ENCODE results near the gene NPIPB4. TPM values are rescaled to one million over a fixed set of nuclear protein-coding genes. Genes with fewer than 3 reads are reported as not detected.
"Not testable (repeated sequence)": the region's sequence is repeated elsewhere in the genome, so short reads cannot be mapped to it uniquely, and the experiment has no call there.

NPIPB4 gene
- total RNA-seq (2011; cell fraction: chromatin; rRNA removed; ENCODE audit: low replicate concordance): 373 and 1,038 TPM in 2 replicates
- 171 and 261 TPM in 2 replicates for total RNA-seq (2011; cell fraction: nucleolus; rRNA removed)
- 395 and 684 TPM in 2 replicates for total RNA-seq (2011; cell fraction: nucleoplasm; rRNA removed)
- total RNA-seq (2014; rRNA removed) (9.1 and 11.6 TPM in 2 replicates), total RNA-seq (2014; rRNA removed; fragmentation: Illumina TruSeq; extraction: Trizol) (50.7 and 55.1 TPM in 2 replicates), total RNA-seq (2015; rRNA removed; fragmentation: Illumina TruSeq; extraction: Trizol) (41.3 and 45.2 TPM in 2 replicates), total RNA-seq (2021) (77.3 and 78.6 TPM in 2 replicates), polyA plus RNA-seq (2011; rRNA removed) (35.6 and 37.6 TPM in 2 replicates), polyA plus RNA-seq (2014; fragmentation: Illumina TruSeq; extraction: Trizol) (36.4 and 42.2 TPM in 2 replicates), polyA plus RNA-seq (2014; fragmentation: Nextera tagmentation; extraction: Ambion mirVana) (1 to 10 TPM; 2.4 to 3.2 TPM), polyA plus RNA-seq (2014; rRNA removed) (39.8 and 50.9 TPM in 2 replicates), polyA minus RNA-seq (2011; rRNA and poly(A)+ RNA removed) (101 and 102 TPM in 2 replicates), Bru-seq, nascent RNA (percentile 57 among the genes with signal in this experiment), BruChase-seq, experiment 1, labeled RNA remaining after a 2-hour chase (percentile 68 among the genes with signal in this experiment), BruChase-seq, experiment 2, labeled RNA remaining after a 6-hour chase (percentile 72 among the genes with signal in this experiment)
- polyA plus RNA-seq (2011; cell fraction: cytosol; rRNA removed): 6.8 and 14.5 TPM in 2 replicates
- 112 and 119 TPM in 2 replicates for polyA plus RNA-seq (2011; cell fraction: nucleus; rRNA removed)
- polyA plus RNA-seq (2012): 40.1 and 42.8 TPM in 2 replicates
- polyA minus RNA-seq (2011; cell fraction: cytosol; rRNA and poly(A)+ RNA removed): 25.8 and 29.8 TPM in 2 replicates
- polyA minus RNA-seq (2011; cell fraction: nucleus; rRNA and poly(A)+ RNA removed): 96.1 and 113 TPM in 2 replicates
- long read RNA-seq, experiment 1, partial matches to known transcripts: 0 of 11 reads
- long read RNA-seq, experiment 1, other reads (novel, unspliced or antisense): 11 of 11 reads
- long read RNA-seq, experiment 2, partial matches to known transcripts: 2 of 12 reads
- long read RNA-seq, experiment 2, other reads (novel, unspliced or antisense): 10 of 12 reads
- long read RNA-seq, experiment 3: 0 reads

DNA sequence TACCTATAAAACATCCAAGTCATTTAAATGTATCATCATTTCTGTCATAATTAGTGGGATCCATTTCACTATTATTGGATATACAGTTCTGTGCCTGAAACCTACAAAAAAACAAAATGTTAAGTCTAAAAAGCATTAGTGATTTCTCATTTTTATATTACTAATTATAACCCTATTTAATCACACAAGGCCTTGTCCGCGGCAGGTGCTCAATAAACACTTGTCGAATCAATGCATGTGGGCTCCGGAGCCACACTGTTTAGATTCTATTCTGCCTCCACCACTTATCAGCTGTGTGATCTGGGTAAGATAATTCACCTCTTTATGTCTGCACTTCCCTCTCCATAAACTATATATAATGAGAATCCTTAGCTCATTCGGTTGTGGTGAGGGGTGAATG, at the start of gene NPIPB4:
NPIPB4 (minus strand) TSS at position 101 of the 400 bp plus-strand sequence. CDS start 378 bp downstream, outside the sequence.
- in situ Hi-C loops (cut with MboI): loop anchor here (25.0 kb wide), 1 partner anchor 520 kb away; no protein-coding TSS in a partner anchor
- H3K79me2 ChIP-seq (ENCODE audit: control insufficient read depth, insufficient read depth, low read length); H3K4me3 ChIP-seq; H3K9me3 ChIP-seq (replicated peaks; ENCODE audit: control insufficient read depth, insufficient read depth, low read depth, low read length); H3K9ac ChIP-seq (ENCODE audit: insufficient read depth in 1 of 2, low read depth in 2 of 2, low read length in 2 of 2); FAIRE-seq; H3K4me2 ChIP-seq (ENCODE audit: insufficient read depth, low read length); H3K9me1 ChIP-seq (ENCODE audit: control insufficient read depth, insufficient read depth, low read length); BruUV-seq (replicated peaks); CTCF ChIA-PET (ENCODE audit: low intra/inter-chr PET ratio); H3K36me3 ChIP-seq (ENCODE audit: control insufficient read depth, insufficient read depth, low read length); H4K20me1 ChIP-seq (replicated peaks; ENCODE audit: control insufficient read depth, insufficient read depth, low read length); ATAC-seq; DNase-seq (ENCODE audit: extremely low read depth in 1 of 4, low spot score in 3 of 4); POLR2A ChIA-PET; H3K27ac ChIP-seq (ENCODE audit: extremely low read depth, low read depth, low read length); H2AFZ ChIP-seq (ENCODE audit: low read depth, low read length); H3K27me3 ChIP-seq (ENCODE audit: control insufficient read depth in 2 of 2, insufficient read depth in 2 of 2, low read length in 2 of 2); H3K4me1 ChIP-seq (replicated peaks in 1 of 2; ENCODE audit: control insufficient read depth in 2 of 2, insufficient read depth in 2 of 2, low read length in 2 of 2); intact Hi-C loops (cut with micrococcal nuclease): not testable (repeated sequence)
- WGBS (ENCODE audit: insufficient coverage, low coverage, missing lambda C conversion rate): no CpG with 5 or more reads among the region's 5 CpGs

DNA sequence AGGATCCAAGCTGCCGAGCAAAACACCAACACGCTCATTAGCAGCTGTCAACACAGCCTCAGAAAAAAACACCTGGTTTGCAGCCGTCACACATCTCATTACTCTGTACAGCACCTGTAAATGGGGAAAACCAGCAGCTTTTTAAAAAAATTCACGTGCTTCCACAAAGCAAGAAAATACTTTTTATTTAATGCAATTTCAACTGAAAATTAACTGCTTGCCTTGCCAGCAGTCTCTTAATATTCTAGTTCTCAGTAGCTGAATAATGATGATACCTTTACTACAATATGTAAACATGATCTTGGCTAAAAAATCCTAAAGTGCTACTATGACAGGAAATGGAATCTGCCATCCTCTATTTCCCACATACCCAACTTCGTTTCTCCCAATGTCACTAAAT, 41.4 kb upstream of the NPIPB4 start:
- POLR2A ChIA-PET, FAIRE-seq: not testable (repeated sequence)

DNA sequence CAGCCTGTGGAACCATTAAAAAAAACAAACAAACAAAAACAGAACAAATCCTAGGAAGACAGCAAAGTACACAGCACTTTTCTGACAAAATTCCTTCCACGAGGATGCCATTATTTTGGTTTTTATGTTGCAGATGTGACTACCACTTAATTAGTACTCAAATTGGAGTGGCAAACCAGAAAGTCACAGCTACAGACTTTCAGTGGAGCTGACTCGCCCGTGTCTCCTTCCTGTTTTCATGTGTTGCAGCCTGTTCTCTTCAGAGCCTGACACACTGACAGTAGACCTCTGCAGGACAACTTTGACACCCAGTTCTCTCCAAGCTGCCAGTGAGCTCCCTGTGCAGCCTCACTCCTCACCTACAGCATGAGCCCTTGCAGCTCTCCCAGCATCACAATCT, 24.4 kb upstream of the NPIPB4 start:
- H3K9me1 ChIP-seq (ENCODE audit: control insufficient read depth, insufficient read depth, low read length); H3K27ac ChIP-seq (ENCODE audit: extremely low read depth, low read depth, low read length); H3K36me3 ChIP-seq (ENCODE audit: control insufficient read depth, insufficient read depth, low read length); H3K27me3 ChIP-seq (ENCODE audit: control insufficient read depth in 2 of 2, insufficient read depth in 2 of 2, low read length in 2 of 2); intact Hi-C loops (cut with micrococcal nuclease); H2AFZ ChIP-seq (ENCODE audit: low read depth, low read length); H3K9me3 ChIP-seq (replicated peaks; ENCODE audit: control insufficient read depth, insufficient read depth, low read depth, low read length); H3K79me2 ChIP-seq (ENCODE audit: control insufficient read depth, insufficient read depth, low read length); H4K20me1 ChIP-seq (replicated peaks; ENCODE audit: control insufficient read depth, insufficient read depth, low read length); H3K4me2 ChIP-seq (ENCODE audit: insufficient read depth, low read length); FAIRE-seq; BruUV-seq (replicated peaks); in situ Hi-C loops (cut with MboI); H3K9ac ChIP-seq (ENCODE audit: insufficient read depth in 1 of 2, low read depth in 2 of 2, low read length in 2 of 2); POLR2A ChIA-PET; H3K4me3 ChIP-seq; DNase-seq (ENCODE audit: extremely low read depth in 1 of 4, low spot score in 3 of 4); CTCF ChIA-PET (ENCODE audit: low intra/inter-chr PET ratio); ATAC-seq; H3K4me1 ChIP-seq (replicated peaks in 1 of 2; ENCODE audit: control insufficient read depth in 2 of 2, insufficient read depth in 2 of 2, low read length in 2 of 2): not testable (repeated sequence)
- WGBS (ENCODE audit: insufficient coverage, low coverage, missing lambda C conversion rate): 17% methylated on average over 1 of the region's 3 CpGs

More for the DNA sequence above, 41.4 kb upstream of the NPIPB4 start:
- H3K79me2 ChIP-seq (ENCODE audit: control insufficient read depth, insufficient read depth, low read length); H2AFZ ChIP-seq (ENCODE audit: low read depth, low read length); ATAC-seq; H3K27ac ChIP-seq (ENCODE audit: extremely low read depth, low read depth, low read length); H3K27me3 ChIP-seq (ENCODE audit: control insufficient read depth in 2 of 2, insufficient read depth in 2 of 2, low read length in 2 of 2); H3K4me3 ChIP-seq; H3K4me2 ChIP-seq (ENCODE audit: insufficient read depth, low read length); BruUV-seq (replicated peaks); DNase-seq (ENCODE audit: extremely low read depth in 1 of 4, low spot score in 3 of 4); in situ Hi-C loops (cut with MboI); H3K36me3 ChIP-seq (ENCODE audit: control insufficient read depth, insufficient read depth, low read length); H3K9ac ChIP-seq (ENCODE audit: insufficient read depth in 1 of 2, low read depth in 2 of 2, low read length in 2 of 2); intact Hi-C loops (cut with micrococcal nuclease); H4K20me1 ChIP-seq (replicated peaks; ENCODE audit: control insufficient read depth, insufficient read depth, low read length); H3K9me3 ChIP-seq (replicated peaks; ENCODE audit: control insufficient read depth, insufficient read depth, low read depth, low read length); H3K4me1 ChIP-seq (replicated peaks in 1 of 2; ENCODE audit: control insufficient read depth in 2 of 2, insufficient read depth in 2 of 2, low read length in 2 of 2); CTCF ChIA-PET (ENCODE audit: low intra/inter-chr PET ratio); H3K9me1 ChIP-seq (ENCODE audit: control insufficient read depth, insufficient read depth, low read length): not testable (repeated sequence)
- WGBS (ENCODE audit: insufficient coverage, low coverage, missing lambda C conversion rate): 25% methylated on average over 2 of the region's 5 CpGs

All from K562 (cell line).